ENCODE results near the gene SPTSSB. TPM values are rescaled to one million over a fixed set of nuclear protein-coding genes. Genes with fewer than 3 reads are reported as not detected.

The SPTSSB gene
- total RNA-seq, 1 donor from 2014 or later, result 3.9 TPM

DNA sequence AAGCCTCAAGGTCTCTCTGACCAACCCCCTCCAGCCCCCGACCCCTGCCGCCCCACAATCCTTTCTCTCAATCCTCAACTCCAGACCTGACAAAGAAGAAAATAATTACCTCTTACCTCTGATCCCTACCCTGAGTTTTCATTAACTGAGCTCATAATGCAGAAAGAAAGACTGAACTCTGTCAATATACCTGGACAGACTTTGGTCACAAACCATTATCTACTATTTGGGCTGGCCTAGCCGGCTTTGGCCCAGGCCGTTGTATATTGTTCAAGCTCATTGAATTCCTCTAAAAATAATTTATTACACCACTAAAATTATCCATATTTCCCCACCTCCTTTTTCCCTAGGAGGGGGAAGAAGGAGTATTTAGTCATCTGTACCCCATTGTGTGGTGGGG is 29.3 kb upstream of the SPTSSB start:
- TF ChIP-seq, protein P1, sequence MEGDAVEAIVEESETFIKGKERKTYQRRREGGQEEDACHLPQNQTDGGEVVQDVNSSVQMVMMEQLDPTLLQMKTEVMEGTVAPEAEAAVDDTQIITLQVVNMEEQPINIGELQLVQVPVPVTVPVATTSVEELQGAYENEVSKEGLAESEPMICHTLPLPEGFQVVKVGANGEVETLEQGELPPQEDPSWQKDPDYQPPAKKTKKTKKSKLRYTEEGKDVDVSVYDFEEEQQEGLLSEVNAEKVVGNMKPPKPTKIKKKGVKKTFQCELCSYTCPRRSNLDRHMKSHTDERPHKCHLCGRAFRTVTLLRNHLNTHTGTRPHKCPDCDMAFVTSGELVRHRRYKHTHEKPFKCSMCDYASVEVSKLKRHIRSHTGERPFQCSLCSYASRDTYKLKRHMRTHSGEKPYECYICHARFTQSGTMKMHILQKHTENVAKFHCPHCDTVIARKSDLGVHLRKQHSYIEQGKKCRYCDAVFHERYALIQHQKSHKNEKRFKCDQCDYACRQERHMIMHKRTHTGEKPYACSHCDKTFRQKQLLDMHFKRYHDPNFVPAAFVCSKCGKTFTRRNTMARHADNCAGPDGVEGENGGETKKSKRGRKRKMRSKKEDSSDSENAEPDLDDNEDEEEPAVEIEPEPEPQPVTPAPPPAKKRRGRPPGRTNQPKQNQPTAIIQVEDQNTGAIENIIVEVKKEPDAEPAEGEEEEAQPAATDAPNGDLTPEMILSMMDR (IDR thresholded peaks at IDR 0.05; ENCODE audit: insufficient read depth, low read length, severe bottlenecking), result no peak
- FAIRE-seq (no peak), DNase-seq (ENCODE audit: low read depth) (no peak)

DNA sequence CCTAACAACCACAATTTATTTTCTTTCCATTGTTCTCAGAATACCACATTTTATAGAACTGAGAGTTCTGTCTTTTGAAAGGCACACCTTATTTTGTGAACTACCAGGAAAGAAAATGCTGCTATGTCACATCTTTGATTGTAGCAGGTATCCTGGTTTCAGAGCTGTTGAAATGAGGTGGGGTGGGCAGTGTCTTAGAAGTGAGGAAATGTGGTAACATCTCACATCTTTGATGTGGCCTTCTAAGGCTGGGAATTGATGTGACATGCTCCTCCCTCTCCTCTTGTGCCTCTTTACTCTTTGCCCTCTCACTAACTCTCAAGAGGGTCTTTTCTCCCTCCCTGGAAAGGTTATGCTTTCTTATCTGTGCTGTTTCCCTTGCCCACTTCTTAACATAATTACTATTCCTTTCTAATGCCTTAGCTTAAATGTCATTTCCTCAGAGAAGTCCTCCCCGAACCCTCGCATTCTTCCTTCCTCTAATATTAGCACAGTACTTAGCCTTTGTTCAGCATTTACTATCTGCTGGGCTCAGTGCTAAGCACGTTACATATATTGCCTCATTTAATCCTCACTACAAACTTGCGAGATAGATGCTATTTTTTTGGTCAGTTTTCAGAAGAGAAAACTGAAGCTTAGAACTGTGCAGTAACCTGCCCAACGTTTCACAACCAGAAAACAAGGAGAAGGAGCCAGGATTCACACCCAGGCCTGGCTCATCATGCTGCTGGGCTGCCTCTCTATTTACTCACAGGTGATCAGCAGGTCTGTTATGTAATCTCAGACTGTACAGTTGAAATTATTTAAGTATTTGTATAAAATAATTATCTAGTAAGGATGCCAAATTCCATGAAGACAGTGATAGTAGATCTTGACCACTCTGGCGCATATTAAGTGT is 24.0 kb upstream of the SPTSSB start:
- H3K36me3 ChIP-seq (ENCODE audit: control insufficient read depth, insufficient read depth, low read length), result no peaks in the 10 kb centered on the region
- DNase-seq (ENCODE audit: low read depth) (peak; percentile 57), FAIRE-seq (no peak)
- H3K4me3 ChIP-seq (ENCODE audit: low read depth, low read length), result no peak overlapping the region
- H3K27me3 ChIP-seq (ENCODE audit: control insufficient read depth, insufficient read depth, low read length), result no peaks in the 10 kb centered on the region
- TF ChIP-seq, protein P1 (IDR thresholded peaks at IDR 0.05; ENCODE audit: insufficient read depth, low read length, severe bottlenecking), result no peak

More for the DNA sequence above, 29.3 kb upstream of the SPTSSB start:
- Histone ChIP-seq H3K4me3 (ENCODE audit: low read depth, low read length) (no peak overlapping the region), H3K27me3 (ENCODE audit: control insufficient read depth, insufficient read depth, low read length) (no peaks in the 10 kb centered on the region), H3K36me3 (ENCODE audit: control insufficient read depth, insufficient read depth, low read length) (no peaks in the 10 kb centered on the region)

DNA sequence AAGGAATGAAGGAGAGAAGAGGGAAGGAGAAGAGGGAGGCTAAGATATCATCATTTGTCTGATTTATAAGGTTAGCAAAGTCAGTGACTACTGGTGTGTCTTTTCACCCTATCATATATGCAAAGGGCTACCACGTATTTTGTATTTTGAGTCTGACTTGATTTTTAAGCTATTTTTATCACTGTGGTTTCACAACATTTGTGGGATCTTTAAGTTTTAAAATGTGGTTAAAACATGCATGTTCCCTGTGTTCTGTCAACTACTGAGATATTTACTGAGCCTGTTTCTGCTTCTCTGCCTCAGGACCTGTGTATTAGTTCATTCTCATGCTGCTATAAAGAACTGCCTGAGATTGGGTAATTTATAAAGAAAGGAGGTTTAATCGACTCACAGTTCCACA is 22.5 kb upstream of the SPTSSB start:
- H3K27me3 ChIP-seq (ENCODE audit: control insufficient read depth, insufficient read depth, low read length), result no peaks in the 10 kb centered on the region
- no peak overlapping the region for H3K4me3 ChIP-seq (ENCODE audit: low read depth, low read length)
- DNase-seq (ENCODE audit: low read depth), result no peak
- FAIRE-seq, result no peak
- TF ChIP-seq, protein P1 (IDR thresholded peaks at IDR 0.05; ENCODE audit: insufficient read depth, low read length, severe bottlenecking), result no peak
- H3K36me3 ChIP-seq (ENCODE audit: control insufficient read depth, insufficient read depth, low read length), result no peaks in the 10 kb centered on the region

DNA sequence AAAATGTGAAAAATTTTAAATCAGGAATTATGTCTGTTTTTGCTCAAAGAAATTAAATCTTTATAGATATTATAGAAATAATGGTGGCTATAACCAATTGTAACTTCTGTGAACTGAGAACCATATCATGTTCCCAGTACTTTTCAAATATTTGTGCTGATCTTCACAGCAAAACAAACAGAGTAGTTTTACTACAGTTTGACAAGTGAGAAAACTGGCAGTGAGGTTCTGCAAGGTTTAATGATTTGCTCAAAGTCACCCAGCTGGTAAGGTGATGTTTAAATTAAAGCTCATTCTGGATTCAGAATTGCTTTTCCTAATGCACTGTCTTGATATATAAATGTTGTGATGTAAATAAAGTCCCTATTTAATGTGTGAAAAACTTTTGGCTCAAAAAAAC is 22.0 kb upstream of the SPTSSB start:
- Histone ChIP-seq H3K4me3 (ENCODE audit: low read depth, low read length) (no peak overlapping the region), H3K27me3 (ENCODE audit: control insufficient read depth, insufficient read depth, low read length) (no peaks in the 10 kb centered on the region), H3K36me3 (ENCODE audit: control insufficient read depth, insufficient read depth, low read length) (no peaks in the 10 kb centered on the region)
- TF ChIP-seq, protein P1 (IDR thresholded peaks at IDR 0.05; ENCODE audit: insufficient read depth, low read length, severe bottlenecking), result no peak
- no peak for FAIRE-seq
- DNase-seq (ENCODE audit: low read depth), result no peak

DNA sequence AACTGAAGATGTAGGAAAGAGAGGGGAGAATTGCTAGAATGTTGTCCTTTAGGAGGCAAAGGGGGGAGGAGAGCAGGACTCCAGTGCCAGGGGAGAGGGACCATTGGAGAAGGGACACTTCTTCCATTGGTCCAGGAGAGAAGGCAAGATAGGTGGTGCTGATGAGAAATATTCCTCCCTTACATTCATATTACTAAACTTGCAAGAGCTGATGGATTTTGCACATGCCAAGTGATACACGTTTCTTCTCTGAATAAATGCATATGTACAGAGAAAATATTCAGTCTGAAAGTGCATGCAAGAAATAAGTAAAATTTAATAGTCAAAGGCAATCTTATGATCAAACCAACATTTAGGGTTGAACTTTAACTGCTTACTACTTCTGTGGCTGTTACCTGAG is 21.5 kb upstream of the SPTSSB start:
- FAIRE-seq (no peak), DNase-seq (ENCODE audit: low read depth) (no peak)
- TF ChIP-seq, protein P1 (IDR thresholded peaks at IDR 0.05; ENCODE audit: insufficient read depth, low read length, severe bottlenecking), result no peak

More for the DNA sequence above, 21.5 kb upstream of the SPTSSB start:
- H3K27me3 ChIP-seq (ENCODE audit: control insufficient read depth, insufficient read depth, low read length), result no peaks in the 10 kb centered on the region
- H3K4me3 ChIP-seq (ENCODE audit: low read depth, low read length), result no peak overlapping the region
- no peaks in the 10 kb centered on the region for H3K36me3 ChIP-seq (ENCODE audit: control insufficient read depth, insufficient read depth, low read length)
